HG03103 (cell line): ENCODE measurements around the gene NPTXR.

Source experiments
- ATAC-seq: cut with Tn5 transposase; IDR thresholded peaks from one replicate; pipeline ENCODE4 v1.9.1; 2021; ENCODE audit warnings: low read depth; ENCODE audit not compliant: unreplicated experiment

The NPTXR gene

GRCh38 chr22:38774496-38775166, 69.2 kb downstream of the NPTXR start:
- no peak for ATAC-seq

- ATAC-seq: no peak
Observed at GRCh38 chr22:38773363-38773946, 70.4 kb downstream of the NPTXR start.

DNA sequence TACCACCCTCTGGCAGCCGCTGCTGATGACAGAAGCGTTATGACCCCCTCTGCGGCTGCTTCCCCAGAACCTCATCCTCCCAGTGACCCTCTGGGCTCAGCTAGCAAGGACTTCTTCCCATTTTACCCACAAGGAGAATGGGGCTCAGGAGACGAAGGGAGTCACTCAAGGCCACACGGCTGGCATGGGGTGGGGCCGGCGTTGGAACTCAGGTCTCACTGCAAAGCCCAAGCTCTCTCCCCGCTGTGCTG, 71.3 kb downstream of the NPTXR start:
- no peak for ATAC-seq

- no peak for ATAC-seq
Observed at GRCh38 chr22:38770257-38770949, 73.4 kb downstream of the NPTXR start.
